K562 (cell line): Measurements from ENCODE around the gene INPP5E. TPM values are rescaled to one million over a fixed set of nuclear protein-coding genes. Genes with fewer than 3 reads are reported as not detected.

ENCODE experiments used
- ATAC-seq: fragments of 200-7000 bp; cut with Tn5 transposase; 3 replicates; pipeline ENCODE4 v1.9.1; 2020; ENCODE audit warnings: moderate library complexity
- BruUV-seq: library from RNA; stranded (reverse); fragments of 400-500 nt; replicated peaks from 2 replicates; lab custom pipeline; 2021; lab: Mats Ljungman, UMichigan
- CTCF ChIA-PET: fragments of 300-600 bp; formaldehyde crosslinking; extraction: SDS; loops from one replicate; lab custom pipeline; 2021; ENCODE audit warnings: low intra/inter-chr PET ratio; lab: Yijun Ruan, JAX
- POLR2A ChIA-PET: fragments of 300-600, 350-650 bp; sonication (Branson Sonifier 250); formaldehyde crosslinking; extraction: SDS; loops from one replicate; lab custom pipeline; 2021; ENCODE audit warnings: antibody characterized with exemption, inconsistent platforms; lab: Yijun Ruan, JAX
- DNase-seq, 4 experiments: peaks; one replicate each; pipeline versions ENCODE4 v3.0.0 to v3.0.0-alpha.2; 2011 to 2018; ENCODE audit warnings: low spot score in 3 of 4, mixed read lengths in 3 of 4; ENCODE audit errors: extremely low read depth in 1 of 4
- FAIRE-seq: peaks from 2 replicates; lab custom pipeline; 2011; peaks lifted over from hg19 to GRCh38; lab: Jason Lieb, UNC
- H2AFZ ChIP-seq: 2 replicates; pipeline ENCODE4 v1.6.0; 2011; ENCODE audit warnings: low read depth, low read length, control low read depth, inconsistent platforms
- H3K27ac ChIP-seq: fragments of 200-600 bp; 3 replicates; pipeline ENCODE4 v1.8.0; 2011; ENCODE audit warnings: low read depth, mild to moderate bottlenecking, control low read depth, inconsistent platforms, low read length, moderate library complexity, mixed read lengths; ENCODE audit errors: extremely low read depth
- H3K27me3 ChIP-seq, 2 experiments: fragments of 300-600 bp in 1 of 2; 2 replicates in 1 of 2; 3 replicates in 1 of 2; pipeline versions ENCODE4 v1.6.0 to v1.8.0; 2011; ENCODE audit warnings: inconsistent platforms in 2 of 2, low read length in 2 of 2, mild to moderate bottlenecking in 1 of 2, mixed read lengths in 1 of 2, moderate library complexity in 1 of 2; ENCODE audit not compliant: control insufficient read depth in 2 of 2, insufficient read depth in 2 of 2
- H3K36me3 ChIP-seq: fragments of 300-600 bp; 3 replicates; pipeline ENCODE4 v1.8.0; 2011; ENCODE audit warnings: mild to moderate bottlenecking, low read length, inconsistent platforms; ENCODE audit not compliant: control insufficient read depth, insufficient read depth
- H3K4me1 ChIP-seq, 2 experiments: fragments of 200-600 bp in 1 of 2; replicated peaks in 1 of 2; 2 replicates in 1 of 2; 3 replicates in 1 of 2; pipeline versions ENCODE4 v1.5.1 to v1.8.0; 2011; ENCODE audit warnings: inconsistent platforms in 2 of 2, low read length in 2 of 2, mild to moderate bottlenecking in 1 of 2, mixed read lengths in 1 of 2, moderate library complexity in 1 of 2; ENCODE audit not compliant: control insufficient read depth in 2 of 2, insufficient read depth in 2 of 2
- H3K4me2 ChIP-seq: 2 replicates; pipeline ENCODE4 v1.6.1; 2011; ENCODE audit warnings: low read length, control low read depth, inconsistent platforms, mixed read lengths; ENCODE audit not compliant: insufficient read depth
- H3K4me3 ChIP-seq: fragments of 200-600 bp; sonication (generic), shearing (Covaris generic); 2 replicates; pipeline ENCODE4 v1.5.1; 2016; ENCODE audit warnings: control low read depth, inconsistent platforms
- H3K79me2 ChIP-seq: fragments of 200-600 bp; 3 replicates; pipeline ENCODE4 v1.8.0; 2011; ENCODE audit warnings: low read length, inconsistent platforms; ENCODE audit not compliant: control insufficient read depth, insufficient read depth
- H3K9ac ChIP-seq, 2 experiments: 2 replicates each; pipeline versions ENCODE4 v1.6.0 to v1.6.1; 2011; ENCODE audit warnings: low read depth in 2 of 2, low read length in 2 of 2, control low read depth in 1 of 2, inconsistent platforms in 1 of 2, mild to moderate bottlenecking in 1 of 2, mixed read lengths in 1 of 2; ENCODE audit not compliant: insufficient read depth in 1 of 2
- H3K9me1 ChIP-seq: one replicate; pipeline ENCODE4 v1.6.0; 2011; ENCODE audit warnings: inconsistent platforms, mild to moderate bottlenecking, low read length, moderate library complexity; ENCODE audit not compliant: control insufficient read depth, insufficient read depth
- H3K9me3 ChIP-seq: replicated peaks from 2 replicates; pipeline ENCODE4 v1.5.1; 2011; ENCODE audit warnings: low read depth, low read length, inconsistent platforms; ENCODE audit not compliant: control insufficient read depth, insufficient read depth
- H4K20me1 ChIP-seq: replicated peaks from 2 replicates; pipeline ENCODE4 v1.6.1; 2011; ENCODE audit warnings: low read length, inconsistent platforms, mixed read lengths; ENCODE audit not compliant: control insufficient read depth, insufficient read depth
- ARHGAP35 ChIP-seq: fragments of 450-650 bp; IDR thresholded peaks from 2 replicates; pipeline ENCODE4 v1.6.1; 2018; ENCODE audit not compliant: partially characterized antibody
- ARID2 ChIP-seq: fragments of 450-650 bp; IDR thresholded peaks from 2 replicates; pipeline ENCODE4 v1.6.1; 2017; ENCODE audit warnings: antibody characterized with exemption, mild to moderate bottlenecking
- DDX20 ChIP-seq: fragments of 450-650 bp; IDR thresholded peaks from 2 replicates; pipeline ENCODE4 v1.6.1; 2016; ENCODE audit warnings: missing genetic modification characterization, low read depth, mild to moderate bottlenecking, missing compliant biosample characterization, moderate library complexity
- DMBX1 ChIP-seq: fragments of 250-450 bp; sonication (Bioruptor Pico); IDR thresholded peaks from 2 replicates; pipeline ENCODE4 v1.8.0; 2022; ENCODE audit warnings: inconsistent platforms, mild to moderate bottlenecking, moderate library complexity, borderline replicate concordance
- E2F3 ChIP-seq: fragments of 250-450 bp; sonication (Bioruptor Pico); IDR thresholded peaks from 2 replicates; pipeline ENCODE4 v1.4.0; 2020; ENCODE audit warnings: mild to moderate bottlenecking
- GATAD2B ChIP-seq: fragments of 450-650 bp; IDR thresholded peaks from 2 replicates; pipeline ENCODE4 v1.6.1; 2017; ENCODE audit warnings: mild to moderate bottlenecking, borderline replicate concordance
- MAFK ChIP-seq: IDR thresholded peaks from 2 replicates; pipeline ENCODE4 v1.6.1; 2011; ENCODE audit warnings: low read length, improper control_type of control experiment
- SIX5 ChIP-seq, 2 experiments: IDR thresholded peaks; 2 replicates each; pipeline ENCODE4 v1.6.1; 2011; ENCODE audit warnings: low read length in 2 of 2, borderline replicate concordance in 1 of 2, low read depth in 1 of 2, mild to moderate bottlenecking in 1 of 2, moderate library complexity in 1 of 2; ENCODE audit not compliant: insufficient read depth in 1 of 2
- SNRNP70 ChIP-seq: fragments of 200-400 bp; formaldehyde crosslinking; optimal IDR thresholded peaks from 2 replicates; pipeline ENCODE3; 2017; ENCODE audit warnings: low read depth, low read length
- TAF9B ChIP-seq: fragments of 450-650 bp; IDR thresholded peaks from 2 replicates; pipeline ENCODE4 v1.6.1; 2018; ENCODE audit warnings: mild to moderate bottlenecking; ENCODE audit not compliant: partially characterized antibody
- TARDBP ChIP-seq: fragments of 450-650 bp; IDR thresholded peaks from 2 replicates; pipeline ENCODE4 v1.6.1; 2016
- ZBTB17 ChIP-seq: fragments of 450-650 bp; formaldehyde crosslinking; IDR thresholded peaks from 2 replicates; pipeline ENCODE4 v1.4.0; 2020; ENCODE audit warnings: mild to moderate bottlenecking
- ZFP30 ChIP-seq: fragments of 250-450 bp; sonication (Bioruptor Pico); IDR thresholded peaks from 2 replicates; pipeline ENCODE4 v1.8.0; 2022; ENCODE audit warnings: moderate library complexity, mild to moderate bottlenecking, inconsistent platforms, borderline replicate concordance
- ZNF133 ChIP-seq: fragments of 250-450 bp; sonication (Bioruptor Pico); IDR thresholded peaks from 2 replicates; pipeline ENCODE4 v1.4.0; 2020; ENCODE audit warnings: mild to moderate bottlenecking
- ZNF143 ChIP-seq: sonication (generic); formaldehyde crosslinking; IDR thresholded peaks from 2 replicates; pipeline ENCODE4 v1.9.0; 2022; ENCODE audit warnings: mild to moderate bottlenecking, missing genetic modification reagents
- ZNF75A ChIP-seq: fragments of 450-650 bp; formaldehyde crosslinking; IDR thresholded peaks from 2 replicates; pipeline ENCODE4 v1.4.0; 2020; ENCODE audit warnings: mild to moderate bottlenecking
- WGBS: fragments of 100-300 bp; shearing (Covaris generic); methylation state at CpG from one replicate; pipeline ENCODE4 v1.1.6; 2016; ENCODE audit warnings: low coverage, mixed read lengths; ENCODE audit not compliant: insufficient coverage; ENCODE audit errors: missing lambda C conversion rate; 5-methylcytosine and 5-hydroxymethylcytosine counted together
- in situ Hi-C: fragments of 300-500 bp; cut with MboI; formaldehyde crosslinking; loops from 4 replicates; pipeline ENCODE4 v1.15.0; 2018; ENCODE audit warnings: inconsistent platforms, mixed read lengths
- intact Hi-C: fragments of 100-400 bp; cut with micrococcal nuclease; formaldehyde crosslinking; loops from 2 replicates; pipeline ENCODE4 v1.14.2; 2022
- polyA plus RNA-seq, 8 experiments: library from polyadenylated mRNA; depleted of rRNA in 4 of 8; stranded (reverse) in 5 of 8; unstranded in 3 of 8; fragments of >200 nt; fragmentation: Nextera tagmentation in 2 of 8; fragmentation: Illumina TruSeq in 1 of 8; extraction: Ambion mirVana in 2 of 8; extraction: Trizol in 1 of 8; gene quantifications; 2 replicates each; pipeline versions ENCODE4 v1.2.1 to v1.2.3, GENCODE V29; 2011 to 2014; ENCODE audit warnings: inconsistent platforms in 1 of 8, missing spikeins in 1 of 8
- total RNA-seq, 7 experiments: library from RNA; depleted of rRNA in 6 of 7; stranded (reverse); fragments of >200 nt in 6 of 7; fragmentation: Illumina TruSeq in 2 of 7; extraction: Trizol in 2 of 7; gene quantifications; 2 replicates each; pipeline versions ENCODE4 v1.2.1 to v1.2.3, GENCODE V29; 2011 to 2021; ENCODE audit warnings: low replicate concordance in 1 of 7
- TF ChIP-seq, protein P1 (sequence below): fragments of 250-450 bp; sonication (Bioruptor Pico); IDR thresholded peaks from 2 replicates; pipeline ENCODE4 v1.8.0; 2022; ENCODE audit warnings: inconsistent platforms, mild to moderate bottlenecking, moderate library complexity, borderline replicate concordance
- TF ChIP-seq, protein P2 (sequence below): sonication (generic); formaldehyde crosslinking; IDR thresholded peaks from 2 replicates; pipeline ENCODE4 v1.8.0; 2022; ENCODE audit warnings: missing genetic modification reagents, mild to moderate bottlenecking, borderline replicate concordance

Gene INPP5E
- total and polyA plus RNA-seq, 9 of the 15 experiments (the other 6 are each of a cell fraction or from before 2014, with no cell fraction given) = 0.38 to 17.4 (median 4.9) TPM

DNA sequence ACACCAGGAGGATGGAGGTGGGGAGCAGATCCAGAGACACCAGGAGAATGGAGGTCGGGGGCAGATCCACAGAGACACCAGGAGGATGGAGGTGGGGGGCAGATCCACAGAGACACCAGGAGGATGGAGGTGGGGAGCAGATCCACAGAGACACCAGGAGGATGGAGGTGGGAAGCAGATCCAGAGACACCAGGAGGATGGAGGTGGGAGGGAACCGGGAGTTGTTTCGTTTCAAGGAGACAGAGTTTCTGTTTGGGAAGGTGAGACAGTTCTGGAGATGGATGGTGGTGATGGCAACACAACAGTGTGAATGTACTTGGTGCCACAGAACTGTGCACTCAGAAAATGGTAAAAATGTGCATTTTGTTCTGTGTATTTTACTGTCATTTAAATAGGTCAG is 9.0 kb upstream of the INPP5E start:
- Histone ChIP-seq H3K4me2 (no peak overlapping the region), H3K36me3 (peaks cover 86% of the 10 kb centered on the region), H3K4me1 (no peaks in the 10 kb centered on the region), H3K79me2 (no peaks in the 10 kb centered on the region), H3K9me1 (no peaks in the 10 kb centered on the region), H2AFZ (no peak overlapping the region), H3K9me3 (no peaks in the 10 kb centered on the region), H3K9ac (no peak overlapping the region), H3K27ac (no peak overlapping the region), H3K27me3 (no peaks in the 10 kb centered on the region), H3K4me3 (no peak overlapping the region), H4K20me1 (peaks cover 6% of the 10 kb centered on the region; the same call in 1 of the 2 replicates)
- ATAC-seq (no peak), DNase-seq (no peak), FAIRE-seq (no peak)
- WGBS = 94% methylated on average over 2 of the region's 3 CpGs
- intact Hi-C loops = no loop called here
- ChIA-PET POLR2A (interaction anchor here (1.3 to 1.5 kb wide), 2 partner anchors 8 to 9 kb away, joined by 4 read pairs; no protein-coding TSS in a partner anchor), CTCF (no interaction called here)
- in situ Hi-C loops = no loop called here
- BruUV-seq = no TSS peak
- TF ChIP-seq TAF9B = no peak
- TF ChIP-seq DDX20 (tag) = no peak
- no peak for TF ChIP-seq ZNF143
- no peak for TF ChIP-seq E2F3 (CRISPR knock-in tag)
- no peak for TF ChIP-seq ARHGAP35
- TF ChIP-seq SIX5 (IDR thresholded peaks at IDR 0.05; ENCODE audit: borderline replicate concordance in 1 of 2, insufficient read depth in 1 of 2, low read depth in 1 of 2, low read length in 2 of 2) = no peak
- TF ChIP-seq DMBX1 (CRISPR knock-in tag) = no peak
- TF ChIP-seq, protein P1, sequence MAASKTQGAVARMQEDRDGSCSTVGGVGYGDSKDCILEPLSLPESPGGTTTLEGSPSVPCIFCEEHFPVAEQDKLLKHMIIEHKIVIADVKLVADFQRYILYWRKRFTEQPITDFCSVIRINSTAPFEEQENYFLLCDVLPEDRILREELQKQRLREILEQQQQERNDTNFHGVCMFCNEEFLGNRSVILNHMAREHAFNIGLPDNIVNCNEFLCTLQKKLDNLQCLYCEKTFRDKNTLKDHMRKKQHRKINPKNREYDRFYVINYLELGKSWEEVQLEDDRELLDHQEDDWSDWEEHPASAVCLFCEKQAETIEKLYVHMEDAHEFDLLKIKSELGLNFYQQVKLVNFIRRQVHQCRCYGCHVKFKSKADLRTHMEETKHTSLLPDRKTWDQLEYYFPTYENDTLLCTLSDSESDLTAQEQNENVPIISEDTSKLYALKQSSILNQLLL (CRISPR knock-in tag) = no peak
- TF ChIP-seq MAFK = no peak
- TF ChIP-seq SNRNP70 = no peak
- TF ChIP-seq ZNF75A (CRISPR knock-in tag) = no peak
- no peak for TF ChIP-seq ZFP30 (CRISPR knock-in tag)
- no peak for TF ChIP-seq ARID2
- TF ChIP-seq ZBTB17 = no peak
- TF ChIP-seq, protein P2, sequence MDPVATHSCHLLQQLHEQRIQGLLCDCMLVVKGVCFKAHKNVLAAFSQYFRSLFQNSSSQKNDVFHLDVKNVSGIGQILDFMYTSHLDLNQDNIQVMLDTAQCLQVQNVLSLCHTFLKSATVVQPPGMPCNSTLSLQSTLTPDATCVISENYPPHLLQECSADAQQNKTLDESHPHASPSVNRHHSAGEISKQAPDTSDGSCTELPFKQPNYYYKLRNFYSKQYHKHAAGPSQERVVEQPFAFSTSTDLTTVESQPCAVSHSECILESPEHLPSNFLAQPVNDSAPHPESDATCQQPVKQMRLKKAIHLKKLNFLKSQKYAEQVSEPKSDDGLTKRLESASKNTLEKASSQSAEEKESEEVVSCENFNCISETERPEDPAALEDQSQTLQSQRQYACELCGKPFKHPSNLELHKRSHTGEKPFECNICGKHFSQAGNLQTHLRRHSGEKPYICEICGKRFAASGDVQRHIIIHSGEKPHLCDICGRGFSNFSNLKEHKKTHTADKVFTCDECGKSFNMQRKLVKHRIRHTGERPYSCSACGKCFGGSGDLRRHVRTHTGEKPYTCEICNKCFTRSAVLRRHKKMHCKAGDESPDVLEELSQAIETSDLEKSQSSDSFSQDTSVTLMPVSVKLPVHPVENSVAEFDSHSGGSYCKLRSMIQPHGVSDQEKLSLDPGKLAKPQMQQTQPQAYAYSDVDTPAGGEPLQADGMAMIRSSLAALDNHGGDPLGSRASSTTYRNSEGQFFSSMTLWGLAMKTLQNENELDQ (CRISPR knock-in tag) = no peak
- TF ChIP-seq GATAD2B = no peak
- TF ChIP-seq TARDBP = no peak
- TF ChIP-seq ZNF133 = no peak
